GM12878 (cell line): ENCODE results near the gene C1orf210. TPM values are rescaled to one million over a fixed set of nuclear protein-coding genes. Genes with fewer than 3 reads are reported as not detected.

Experiments
- ATAC-seq: fragments of 200-7000 bp; cut with Tn5 transposase; 3 replicates; pipeline ENCODE4 v1.9.1; 2020; ENCODE audit warnings: mild to moderate bottlenecking, moderate library complexity
- BruUV-seq: library from RNA; stranded (reverse); fragments of 400-500 nt; replicated peaks from 2 replicates; lab custom pipeline; 2021; lab: Mats Ljungman, UMichigan
- CTCF ChIA-PET: fragments of 300-600 bp; sonication (Branson Sonifier 250); formaldehyde crosslinking; extraction: SDS; loops from one replicate; lab custom pipeline; 2021; ENCODE audit warnings: inconsistent platforms; lab: Yijun Ruan, JAX
- POLR2A ChIA-PET: fragments of 350-600 bp; formaldehyde crosslinking; extraction: SDS; loops from one replicate; lab custom pipeline; 2021; ENCODE audit warnings: inconsistent platforms; lab: Charles Lee
- RAD21 ChIA-PET: fragments of 300-600 bp; sonication (Branson Sonifier 250); formaldehyde crosslinking; loops from one replicate; lab custom pipeline; 2023; ENCODE audit warnings: antibody characterized with exemption; ENCODE audit not compliant: unreplicated experiment; lab: Charles Lee
- SMC1A ChIA-PET: fragments of 300-600 bp; sonication (Branson Sonifier 250); formaldehyde crosslinking; loops from one replicate; lab custom pipeline; 2023; ENCODE audit not compliant: unreplicated experiment, uncharacterized antibody; lab: Charles Lee
- DNase-seq: peaks from one replicate; pipeline ENCODE4 v3.0.0-alpha.2; 2011; ENCODE audit warnings: low read depth, low spot score
- FAIRE-seq: peaks from 3 replicates; lab custom pipeline; 2011; peaks lifted over from hg19 to GRCh38; lab: Jason Lieb, UNC
- H2AFZ ChIP-seq: 2 replicates; pipeline ENCODE4 v1.6.0; 2011; ENCODE audit warnings: low read depth, low read length, control low read depth; ENCODE audit not compliant: control insufficient read depth
- H3K27ac ChIP-seq: 2 replicates; pipeline ENCODE4 v1.5.1; 2011; ENCODE audit warnings: control low read depth; ENCODE audit not compliant: control insufficient read depth, insufficient read depth
- H3K27me3 ChIP-seq, 2 experiments: replicated peaks in 1 of 2; 2 replicates each; pipeline versions ENCODE4 v1.6.0 to v1.6.1; 2011; ENCODE audit warnings: low read length in 1 of 2; ENCODE audit not compliant: control insufficient read depth in 2 of 2, insufficient read depth in 2 of 2
- H3K36me3 ChIP-seq, 2 experiments: 2 replicates each; pipeline ENCODE4 v1.5.1; 2011; ENCODE audit warnings: low read length in 1 of 2; ENCODE audit not compliant: control insufficient read depth in 2 of 2, insufficient read depth in 2 of 2
- H3K4me1 ChIP-seq: 2 replicates; pipeline ENCODE4 v1.6.1; 2011; ENCODE audit warnings: mild to moderate bottlenecking, low read length, moderate library complexity, mixed read lengths; ENCODE audit not compliant: control insufficient read depth, insufficient read depth
- H3K4me2 ChIP-seq: 2 replicates; pipeline ENCODE4 v1.6.0; 2011; ENCODE audit warnings: control low read depth; ENCODE audit not compliant: control insufficient read depth, insufficient read depth
- H3K4me3 ChIP-seq: fragments of 200-600 bp; sonication (generic); 2 replicates; pipeline ENCODE4 v1.5.1; 2016
- H3K79me2 ChIP-seq: 2 replicates; pipeline ENCODE4 v1.6.0; 2011; ENCODE audit warnings: low read length; ENCODE audit not compliant: control insufficient read depth, insufficient read depth
- H3K9ac ChIP-seq: 2 replicates; pipeline ENCODE4 v1.8.0; 2011; ENCODE audit warnings: low read length, control low read depth, mixed read lengths; ENCODE audit not compliant: control insufficient read depth, insufficient read depth
- H3K9me3 ChIP-seq: replicated peaks from 3 replicates; pipeline ENCODE4 v1.5.1; 2011; ENCODE audit warnings: mild to moderate bottlenecking, low read length; ENCODE audit not compliant: control insufficient read depth, insufficient read depth
- H4K20me1 ChIP-seq: 2 replicates; pipeline ENCODE4 v1.6.0; 2011; ENCODE audit not compliant: control insufficient read depth, insufficient read depth
- NR2C1 ChIP-seq: fragments of 450-650 bp; IDR thresholded peaks from 2 replicates; pipeline ENCODE4 v1.6.1; 2017; ENCODE audit warnings: antibody characterized with exemption, mild to moderate bottlenecking, moderate library complexity
- SMAD5 ChIP-seq: IDR thresholded peaks from 2 replicates; pipeline ENCODE4 v1.6.1; 2016; ENCODE audit warnings: antibody characterized with exemption, low read depth
- WGBS: methylation state at CpG from one replicate; pipeline ENCODE4 v1.1.6; 2016; ENCODE audit warnings: low lambda C conversion rate; ENCODE audit not compliant: insufficient replicate concordance, insufficient coverage; ENCODE audit errors: missing lambda C conversion rate; 5-methylcytosine and 5-hydroxymethylcytosine counted together
- in situ Hi-C: fragments of 300-500 bp; cut with MboI; formaldehyde crosslinking; loops from 9 replicates; pipeline ENCODE4 v1.14.3; 2018; ENCODE audit warnings: mixed read lengths
- intact Hi-C: fragments of 100-400 bp; cut with micrococcal nuclease; formaldehyde crosslinking; loops from one replicate; pipeline ENCODE4 v1.14.2; 2022; ENCODE audit not compliant: unreplicated experiment
- polyA plus RNA-seq, 11 experiments: library from polyadenylated mRNA; depleted of rRNA in 4 of 11; unstranded in 6 of 11; stranded (reverse) in 5 of 11; fragments of >200 nt; fragmentation: Nextera tagmentation in 4 of 11; fragmentation: Illumina TruSeq in 1 of 11; extraction: Ambion mirVana in 4 of 11; extraction: Trizol in 1 of 11; gene quantifications; 1 replicate in 1 of 11; 2 replicates in 10 of 11; pipeline versions ENCODE4 v1.2.1 to v1.2.3, GENCODE V29; 2011 to 2016; ENCODE audit warnings: inconsistent platforms in 2 of 11, missing spikeins in 2 of 11, low read depth in 1 of 11
- total RNA-seq, 4 experiments: library from RNA; depleted of rRNA in 3 of 4; stranded (reverse); fragments of >200 nt in 3 of 4; fragmentation: Illumina TruSeq in 1 of 4; extraction: Trizol in 1 of 4; gene quantifications; 2 replicates each; pipeline versions ENCODE4 v1.2.1 to v1.2.3, GENCODE V29; 2013 to 2021
- TF ChIP-seq, protein P1 (sequence below): IDR thresholded peaks from 2 replicates; pipeline ENCODE4 v1.6.1; 2012; ENCODE audit warnings: low read depth, low read length, improper control_type of control experiment

C1orf210 gene
- total and polyA plus RNA-seq, 10 of the 15 experiments (the other 5 are each of a cell fraction or from before 2014, with no cell fraction given) = 0.07 TPM; not detected in 9

DNA sequence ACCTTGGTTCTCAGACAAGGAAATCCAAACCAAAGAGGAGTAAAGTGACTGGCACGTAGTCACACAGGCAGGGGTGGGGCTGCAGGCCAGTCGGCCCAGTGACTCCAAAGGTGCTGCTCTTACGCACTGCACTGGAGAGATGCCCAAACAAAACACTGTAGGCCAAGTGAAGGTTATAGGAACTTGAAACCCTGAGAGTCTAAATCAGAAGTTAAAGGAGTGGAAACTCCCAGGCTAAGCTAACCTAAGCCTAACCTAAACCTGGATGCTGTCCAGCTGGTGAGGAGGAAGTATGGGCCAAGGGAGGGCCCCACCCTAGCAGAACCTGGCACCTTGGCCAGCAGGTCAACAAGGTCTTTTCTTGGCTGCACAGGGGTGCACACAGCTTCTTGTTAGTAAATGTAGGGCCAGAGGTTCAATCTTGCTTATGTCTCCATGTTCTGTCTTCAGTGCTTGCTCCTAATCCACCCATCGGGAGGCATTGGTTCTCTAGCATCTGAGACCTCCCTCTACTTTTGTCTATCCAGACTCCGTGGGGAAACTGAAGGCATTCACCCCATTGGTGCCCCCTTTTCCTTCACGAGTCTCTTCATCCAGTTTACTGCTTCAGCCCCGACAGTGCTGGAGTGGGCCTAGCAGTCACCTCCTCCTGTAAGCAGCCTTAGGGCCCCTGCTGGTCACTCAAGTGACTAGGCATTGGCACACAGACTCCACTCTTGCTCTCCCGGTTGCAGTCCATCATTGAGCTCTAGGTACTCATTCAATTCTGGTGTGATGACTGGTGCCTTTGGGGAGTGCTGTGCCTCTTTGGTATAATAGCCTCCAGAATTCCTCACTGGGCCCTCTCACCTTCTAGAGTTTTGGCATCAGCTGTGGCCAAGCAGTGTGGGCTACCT is 28.5 kb downstream of the C1orf210 start:
- peaks cover 9% of the 10 kb centered on the region for H3K9me3 ChIP-seq
- H2AFZ ChIP-seq = no peak overlapping the region
- no peak for ATAC-seq
- H3K4me2 ChIP-seq = no peak overlapping the region
- no peak for DNase-seq
- BruUV-seq = no TSS peak
- TF ChIP-seq NR2C1 (no peak), SMAD5 (no peak)
- TF ChIP-seq, protein P1, sequence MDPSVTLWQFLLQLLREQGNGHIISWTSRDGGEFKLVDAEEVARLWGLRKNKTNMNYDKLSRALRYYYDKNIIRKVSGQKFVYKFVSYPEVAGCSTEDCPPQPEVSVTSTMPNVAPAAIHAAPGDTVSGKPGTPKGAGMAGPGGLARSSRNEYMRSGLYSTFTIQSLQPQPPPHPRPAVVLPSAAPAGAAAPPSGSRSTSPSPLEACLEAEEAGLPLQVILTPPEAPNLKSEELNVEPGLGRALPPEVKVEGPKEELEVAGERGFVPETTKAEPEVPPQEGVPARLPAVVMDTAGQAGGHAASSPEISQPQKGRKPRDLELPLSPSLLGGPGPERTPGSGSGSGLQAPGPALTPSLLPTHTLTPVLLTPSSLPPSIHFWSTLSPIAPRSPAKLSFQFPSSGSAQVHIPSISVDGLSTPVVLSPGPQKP = no peak
- H3K4me1 ChIP-seq = no peaks in the 10 kb centered on the region
- ChIA-PET POLR2A (no interaction called here), RAD21 (no interaction called here), CTCF (interaction anchor here (0.6 kb wide), 1 partner anchor 1473 kb away, joined by 3 read pairs; no protein-coding TSS in a partner anchor), SMC1A (no interaction called here)
- H3K36me3 ChIP-seq = no peaks in the 10 kb centered on the region
- no peaks in the 10 kb centered on the region; a peak in 1 of 4 replicates for H3K27me3 ChIP-seq
- in situ Hi-C loops (no loop called here), intact Hi-C loops (no loop called here)
- no peak for FAIRE-seq
- WGBS = 43% methylated on average over 8 of the region's 8 CpGs
- H3K27ac ChIP-seq = no peak overlapping the region
- no peak overlapping the region for H3K4me3 ChIP-seq
- H4K20me1 ChIP-seq = no peaks in the 10 kb centered on the region
- no peak overlapping the region for H3K9ac ChIP-seq
- H3K79me2 ChIP-seq = no peaks in the 10 kb centered on the region
